Measurements from ENCODE around the gene SCN9A.
A peak's percentile ranks its signal among the peaks of the same experiment; 100 is the strongest.

SCN9A gene

GRCh38 chr2:166375736-166376487 is at the start of gene SCN9A:
SCN9A (minus strand) TSS chr2:166375944; CDS start chr2:166311756, 64,188 bp downstream.
- DNase-seq = peak; percentile 48

GRCh38 chr2:166424841-166425240 is 49.1 kb upstream of the SCN9A start:
- DNase-seq = no peak

GRCh38 chr2:166419616-166419934 is 43.8 kb upstream of the SCN9A start:
- DNase-seq = peak; percentile 30

GRCh38 chr2:166418853-166419615 is 43.3 kb upstream of the SCN9A start:
- no peak for DNase-seq

- peak; percentile 36 for DNase-seq
These were observed 41.9 kb upstream of the SCN9A start for GRCh38 chr2:166417669-166418068.

- DNase-seq = peak; percentile 79
These were observed 37.5 kb upstream of the SCN9A start for GRCh38 chr2:166413255-166413654.

GRCh38 chr2:166411473-166412230 is 35.9 kb upstream of the SCN9A start:
- DNase-seq = no peak

GRCh38 chr2:166410828-166411472 is 35.2 kb upstream of the SCN9A start:
- peak; percentile 87 for DNase-seq

- peak; percentile 70 for DNase-seq
These were observed 32.0 kb upstream of the SCN9A start for GRCh38 chr2:166407746-166408145.

GRCh38 chr2:166406374-166406773 is 30.6 kb upstream of the SCN9A start:
- DNase-seq = no peak

- DNase-seq = no peak
These were observed 29.8 kb upstream of the SCN9A start for GRCh38 chr2:166405569-166405926.

- no peak for DNase-seq
These were observed 29.3 kb upstream of the SCN9A start for GRCh38 chr2:166404831-166405568.

- DNase-seq = no peak
These were observed 18.5 kb upstream of the SCN9A start for GRCh38 chr2:166394245-166394644.

GRCh38 chr2:166393008-166393407 is 17.3 kb upstream of the SCN9A start:
- no peak for DNase-seq

GRCh38 chr2:166388481-166389070 is 12.8 kb upstream of the SCN9A start:
- DNase-seq = no peak

- no peak for DNase-seq
These were observed 9.6 kb upstream of the SCN9A start for GRCh38 chr2:166385313-166385712.

- DNase-seq = peak; percentile 27
These were observed 9.0 kb upstream of the SCN9A start for GRCh38 chr2:166384774-166385173.

- DNase-seq = no peak
These were observed 6.7 kb upstream of the SCN9A start for GRCh38 chr2:166382448-166382847.

- no peak for DNase-seq
These were observed 4.9 kb upstream of the SCN9A start for GRCh38 chr2:166380615-166381014.

GRCh38 chr2:166376873-166377272 is 1.1 kb upstream of the SCN9A start:
- DNase-seq = no peak

GRCh38 chr2:166376488-166376828 is 714 bp upstream of the SCN9A start:
- DNase-seq = no peak

GRCh38 chr2:166375195-166375735 is 479 bp downstream of the SCN9A start:
- DNase-seq = no peak

Measured in inflammatory macrophage treated with lipopolysaccharide for 4 hours (primary cell).